ENCODE measurements around the gene SLC16A7.

The SLC16A7 gene

DNA sequence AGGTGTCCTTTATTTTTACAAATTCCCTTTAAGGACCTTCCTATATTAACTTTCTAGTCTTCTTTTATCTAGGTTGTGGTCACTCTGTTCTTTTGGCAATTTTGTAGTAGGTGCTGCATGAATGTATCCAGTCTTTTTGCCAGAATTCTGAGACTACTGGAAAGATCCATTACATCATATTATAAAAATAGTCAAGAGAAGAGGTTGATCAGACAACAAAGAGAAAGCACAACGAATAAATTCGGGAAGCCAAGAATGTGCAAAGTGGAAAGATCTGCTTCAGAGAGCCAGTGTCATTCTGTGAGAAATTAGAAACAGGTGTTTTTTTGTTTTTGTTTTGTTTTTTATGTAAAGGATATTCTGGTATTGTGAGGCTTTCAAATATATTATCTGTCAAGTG is 15.8 kb upstream of the SLC16A7 start:
- TF ChIP-seq, protein P1, sequence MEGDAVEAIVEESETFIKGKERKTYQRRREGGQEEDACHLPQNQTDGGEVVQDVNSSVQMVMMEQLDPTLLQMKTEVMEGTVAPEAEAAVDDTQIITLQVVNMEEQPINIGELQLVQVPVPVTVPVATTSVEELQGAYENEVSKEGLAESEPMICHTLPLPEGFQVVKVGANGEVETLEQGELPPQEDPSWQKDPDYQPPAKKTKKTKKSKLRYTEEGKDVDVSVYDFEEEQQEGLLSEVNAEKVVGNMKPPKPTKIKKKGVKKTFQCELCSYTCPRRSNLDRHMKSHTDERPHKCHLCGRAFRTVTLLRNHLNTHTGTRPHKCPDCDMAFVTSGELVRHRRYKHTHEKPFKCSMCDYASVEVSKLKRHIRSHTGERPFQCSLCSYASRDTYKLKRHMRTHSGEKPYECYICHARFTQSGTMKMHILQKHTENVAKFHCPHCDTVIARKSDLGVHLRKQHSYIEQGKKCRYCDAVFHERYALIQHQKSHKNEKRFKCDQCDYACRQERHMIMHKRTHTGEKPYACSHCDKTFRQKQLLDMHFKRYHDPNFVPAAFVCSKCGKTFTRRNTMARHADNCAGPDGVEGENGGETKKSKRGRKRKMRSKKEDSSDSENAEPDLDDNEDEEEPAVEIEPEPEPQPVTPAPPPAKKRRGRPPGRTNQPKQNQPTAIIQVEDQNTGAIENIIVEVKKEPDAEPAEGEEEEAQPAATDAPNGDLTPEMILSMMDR (IDR thresholded peaks at IDR 0.05): no peak

DNA sequence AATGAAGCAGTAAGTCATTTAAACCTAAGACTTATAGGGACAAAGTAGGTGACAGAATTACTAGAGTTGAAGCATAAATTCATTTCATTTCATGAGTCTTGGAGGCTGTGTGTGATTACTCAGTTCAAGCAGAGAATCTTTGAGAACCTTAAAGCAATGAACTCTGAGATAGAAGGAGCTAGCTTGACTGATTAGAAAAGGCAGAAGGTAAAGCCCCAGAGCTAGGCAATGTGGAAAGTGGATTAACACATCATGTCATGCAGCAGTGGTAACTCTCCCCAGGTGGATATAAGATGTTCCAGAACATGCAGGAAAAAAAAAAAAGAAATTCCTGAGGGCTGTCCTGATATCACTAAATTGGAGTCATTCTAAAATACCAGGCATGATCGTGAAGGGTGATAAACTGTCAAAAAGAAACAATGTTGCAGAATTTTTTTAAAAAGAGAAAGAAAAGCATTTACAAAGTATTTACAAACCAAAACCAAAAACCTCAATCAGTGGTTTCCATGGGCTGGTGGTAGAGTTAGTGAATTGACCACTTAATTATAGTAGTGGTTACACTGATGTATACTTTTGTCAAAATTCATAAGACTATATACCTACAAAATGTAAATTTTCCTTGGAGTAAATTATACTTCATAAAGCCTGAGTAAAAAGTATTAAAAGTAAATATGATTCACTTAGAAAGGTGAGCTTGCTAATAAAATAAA is 12.7 kb upstream of the SLC16A7 start:
- TF ChIP-seq, protein P1 (IDR thresholded peaks at IDR 0.05): no peak

DNA sequence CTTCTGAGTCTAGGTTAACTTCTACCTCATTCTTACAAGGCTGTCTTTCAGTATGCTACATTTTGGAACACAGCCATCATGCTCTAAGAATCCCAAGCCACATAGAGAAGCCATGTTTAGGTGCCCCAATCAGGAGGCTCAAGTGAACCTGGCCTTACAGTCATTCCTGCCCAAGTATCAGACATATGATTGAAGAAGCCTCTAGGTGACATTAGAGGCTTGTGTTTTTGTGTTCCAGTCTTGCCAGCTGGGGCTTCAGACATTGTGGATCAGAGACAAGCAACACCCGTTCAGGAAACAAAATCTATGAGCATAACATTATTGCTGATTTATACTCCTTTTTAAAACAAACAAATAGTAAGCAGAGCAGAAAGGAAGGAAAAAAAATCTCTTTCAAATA is 8.1 kb upstream of the SLC16A7 start:
- TF ChIP-seq, protein P1 (IDR thresholded peaks at IDR 0.05): no peak

DNA sequence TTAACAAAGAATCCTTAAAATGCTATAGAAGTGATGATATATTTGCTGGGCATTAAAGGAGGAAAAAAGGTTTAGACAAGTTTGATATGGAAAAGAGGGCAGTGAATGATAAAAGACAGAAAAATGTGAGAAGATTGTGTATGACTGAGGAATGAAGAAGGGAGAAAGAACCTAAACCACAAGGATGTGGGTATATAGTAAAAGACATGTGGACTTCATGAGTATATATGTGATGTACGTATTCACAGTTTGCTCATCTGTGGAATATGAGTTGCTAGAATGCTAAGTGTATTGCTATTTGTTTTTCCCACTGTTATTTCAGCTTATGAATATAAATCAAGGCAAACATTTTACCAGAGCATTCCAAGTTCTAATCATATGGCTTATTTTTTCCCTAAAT is 2.1 kb upstream of the SLC16A7 start:
- TF ChIP-seq, protein P1 (IDR thresholded peaks at IDR 0.05): no peak

DNA sequence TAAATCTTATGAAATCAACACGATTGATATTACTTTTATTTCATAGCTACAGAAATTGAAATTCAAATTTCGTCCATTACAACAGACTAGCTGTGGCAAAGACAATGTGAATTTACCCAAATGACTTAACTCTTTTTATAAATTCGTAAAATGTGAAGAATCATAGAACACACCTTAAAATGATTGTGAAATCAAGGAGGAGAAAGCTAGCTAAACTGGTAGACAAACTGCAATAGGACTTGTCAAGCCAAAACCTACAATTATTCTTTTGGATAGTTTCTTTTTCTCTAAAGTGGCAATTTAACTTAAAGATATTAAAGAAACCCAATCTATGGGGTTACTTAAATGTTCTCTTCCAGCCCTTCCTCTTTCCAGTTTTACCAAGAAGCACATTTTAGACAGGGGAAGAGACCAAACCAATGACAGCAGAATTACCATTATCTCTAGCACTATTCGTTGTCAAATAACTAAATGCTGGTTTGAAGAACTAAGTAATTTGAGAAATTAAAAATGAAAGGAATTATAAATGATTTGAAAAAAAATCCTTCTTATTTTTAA is 807 bp upstream of the SLC16A7 start:
- TF ChIP-seq, protein P1 (IDR thresholded peaks at IDR 0.05): no peak

DNA sequence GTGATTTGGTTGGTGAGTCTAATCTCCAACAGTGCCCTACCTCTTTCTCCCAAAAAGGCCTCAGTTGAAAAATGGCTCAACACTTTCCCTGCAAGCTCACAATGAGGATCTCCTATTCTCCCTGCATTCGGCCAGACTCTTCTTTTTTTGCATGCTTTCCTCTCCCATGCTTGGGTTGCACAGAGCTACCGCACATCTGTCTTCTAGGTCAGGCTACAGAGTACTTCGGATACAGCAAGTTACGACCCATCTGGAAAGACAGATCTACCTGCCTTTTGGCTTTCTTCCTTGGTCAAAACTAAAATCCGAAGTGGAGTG is 305 bp upstream of the SLC16A7 start:
- TF ChIP-seq, protein P1 (IDR thresholded peaks at IDR 0.05): no peak

DNA sequence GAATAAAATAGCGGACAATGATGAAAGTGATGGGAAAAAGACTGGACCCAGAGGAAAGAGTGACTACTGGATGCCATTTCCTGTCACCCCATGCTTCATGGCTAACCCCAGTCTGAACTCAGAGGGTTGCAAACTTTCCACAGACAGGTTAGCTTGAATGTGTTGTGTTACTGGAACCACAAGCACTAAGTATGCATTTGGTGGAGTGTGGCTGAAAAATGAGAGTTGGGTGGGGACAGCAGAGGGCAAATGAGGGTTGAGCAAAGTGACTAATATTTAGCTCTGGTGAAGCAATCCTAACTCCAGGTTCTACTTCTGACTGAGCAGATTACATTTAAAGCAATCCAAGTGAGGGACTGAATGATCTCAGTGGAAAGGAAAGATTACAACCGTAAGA is 1.6 kb downstream of the SLC16A7 start:
- TF ChIP-seq, protein P1 (IDR thresholded peaks at IDR 0.05): no peak

DNA sequence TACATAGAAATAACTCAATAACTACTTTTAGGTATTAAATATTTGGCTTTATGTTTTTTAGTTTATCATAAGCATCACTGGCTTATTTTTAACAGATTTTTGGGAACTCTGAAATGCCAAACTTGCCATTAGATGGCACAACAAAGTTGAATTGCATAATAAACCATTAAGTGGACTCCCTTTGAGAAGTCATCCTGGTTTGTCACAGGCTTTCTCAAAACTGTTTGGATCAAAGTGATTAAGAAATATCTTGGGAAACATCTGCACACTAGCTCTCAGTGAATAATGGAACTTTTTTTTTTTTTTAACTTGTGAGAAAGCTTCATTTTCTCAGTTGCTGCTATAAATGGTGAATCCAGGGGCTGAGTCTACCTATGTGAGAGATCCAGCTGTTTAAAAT is 4.3 kb downstream of the SLC16A7 start:
- TF ChIP-seq, protein P1 (IDR thresholded peaks at IDR 0.05): no peak
